ENCODE data around the gene PCYT1A. TPM values are rescaled to one million over a fixed set of nuclear protein-coding genes. Genes with fewer than 3 reads are reported as not detected.
"Not testable (repeated sequence)": the region's sequence is repeated elsewhere in the genome, so short reads cannot be mapped to it uniquely, and the experiment has no call there.

Gene PCYT1A
- total and polyA plus RNA-seq, 2 experiments from 2014 or later: 38.3 to 96.3 TPM

DNA sequence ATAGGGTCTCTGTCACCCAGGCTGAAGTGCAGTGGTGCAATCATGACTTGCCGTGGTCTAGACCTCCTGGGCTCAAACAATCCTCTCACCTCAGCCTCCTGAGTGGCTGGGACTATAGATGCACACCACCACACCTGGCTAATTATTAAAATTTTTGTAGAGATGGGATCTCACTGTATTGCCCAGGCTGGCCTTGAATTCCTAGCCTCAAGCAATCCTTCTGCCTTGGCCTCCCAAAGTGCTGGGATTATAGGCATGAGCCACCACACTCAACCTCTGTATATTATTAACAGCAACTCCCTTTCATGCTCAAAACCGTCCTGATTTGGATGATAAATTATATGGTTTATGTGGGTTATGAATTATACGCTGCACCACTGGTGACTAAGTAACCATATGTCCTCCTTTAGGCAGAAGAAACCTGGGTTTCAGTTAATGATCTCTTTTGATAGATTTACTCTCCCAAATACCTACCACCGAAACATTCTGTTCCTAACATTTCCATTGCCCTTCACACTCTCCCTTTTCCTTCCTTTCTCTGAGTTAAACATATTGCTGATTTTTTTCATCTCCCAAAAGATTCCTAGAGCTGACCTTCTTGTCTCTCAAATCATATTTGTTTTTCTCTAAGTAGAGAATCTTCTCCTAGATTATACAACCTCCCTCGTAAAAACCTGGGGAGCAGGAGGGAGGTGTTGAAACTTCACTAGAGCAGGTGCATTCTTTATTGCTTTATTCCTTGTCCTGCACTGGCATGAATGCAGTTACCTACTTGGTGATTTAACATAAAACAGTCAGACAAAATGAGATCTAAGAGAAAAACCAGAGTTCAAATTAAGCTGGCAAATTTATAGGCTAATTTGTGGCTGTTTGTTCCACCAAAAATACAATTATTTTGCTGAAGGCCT is 32.9 kb downstream of the PCYT1A start:
- H3K27ac ChIP-seq: no peak overlapping the region
- no peaks in the 10 kb centered on the region for H3K9me3 ChIP-seq (ENCODE audit: low read depth)
- no peaks in the 10 kb centered on the region for H3K9me2 ChIP-seq (ENCODE audit: insufficient read depth)
- no peak for DNase-seq
- no peaks in the 10 kb centered on the region for H3K4me1 ChIP-seq (ENCODE audit: insufficient read depth)
- H4K20me1 ChIP-seq (ENCODE audit: insufficient read depth): no peaks in the 10 kb centered on the region
- H3K4me2 ChIP-seq (ENCODE audit: unreplicated experiment): no peak overlapping the region
- in situ Hi-C loops (cut with MboI): loop anchor here (10.0 kb wide), 1 partner anchor 270 kb away; no protein-coding TSS in a partner anchor
- H2AFZ ChIP-seq: no peak overlapping the region
- H3F3A ChIP-seq (ENCODE audit: insufficient read depth): peaks cover 18% of the 10 kb centered on the region
- no peak overlapping the region for H3K9ac ChIP-seq
- H3K79me2 ChIP-seq (ENCODE audit: insufficient read depth): peaks cover 69% of the 10 kb centered on the region
- 62 to 63% methylated on average over 5 of the region's 5 CpGs for WGBS, 2 experiments (ENCODE audit: low coverage in 1 of 2, low lambda C conversion rate in 2 of 2, missing lambda C conversion rate in 2 of 2)
- TF ChIP-seq EZH2phosphoT487 (IDR thresholded peaks at IDR 0.05; ENCODE audit: insufficient read depth, low read depth): no peak
- no peak for TF ChIP-seq EZH2 (IDR thresholded peaks at IDR 0.05; ENCODE audit: insufficient read depth, poor library complexity, severe bottlenecking)
- H3K4me3 ChIP-seq: no peak overlapping the region
- no peaks in the 10 kb centered on the region for H3K27me3 ChIP-seq (replicated peaks; ENCODE audit: insufficient read depth)
- H3K36me3 ChIP-seq (ENCODE audit: low read depth): peaks cover 20% of the 10 kb centered on the region

GRCh38 chr3:196251918-196252317 is 35.6 kb downstream of the PCYT1A start:
- Histone ChIP-seq H3K4me3 (no peak overlapping the region), H3K4me2 (ENCODE audit: unreplicated experiment) (no peak overlapping the region), H3K9me2 (ENCODE audit: insufficient read depth) (no peaks in the 10 kb centered on the region), H2AFZ (no peak overlapping the region), H3K4me1 (ENCODE audit: insufficient read depth) (no peaks in the 10 kb centered on the region), H4K20me1 (ENCODE audit: insufficient read depth) (no peaks in the 10 kb centered on the region), H3K27me3 (replicated peaks; ENCODE audit: insufficient read depth) (no peaks in the 10 kb centered on the region), H3K36me3 (ENCODE audit: low read depth) (peaks cover 25% of the 10 kb centered on the region), H3K9ac (no peak overlapping the region), H3K79me2 (ENCODE audit: insufficient read depth) (peaks cover 68% of the 10 kb centered on the region), H3F3A (ENCODE audit: insufficient read depth) (peaks cover 18% of the 10 kb centered on the region), H3K27ac (no peak overlapping the region), H3K9me3 (ENCODE audit: low read depth) (no peaks in the 10 kb centered on the region)
- no peak for TF ChIP-seq EZH2phosphoT487 (IDR thresholded peaks at IDR 0.05; ENCODE audit: insufficient read depth, low read depth)
- no peak for TF ChIP-seq EZH2 (IDR thresholded peaks at IDR 0.05; ENCODE audit: insufficient read depth, poor library complexity, severe bottlenecking)
- 95% methylated on average over 10 to 16 of the region's 16 CpGs for WGBS, 2 experiments (ENCODE audit: low coverage in 1 of 2, low lambda C conversion rate in 2 of 2, missing lambda C conversion rate in 2 of 2)
- in situ Hi-C loops (cut with MboI): loop anchor here (10.0 kb wide), 1 partner anchor 273 kb away; no protein-coding TSS in a partner anchor
- DNase-seq: no peak

DNA sequence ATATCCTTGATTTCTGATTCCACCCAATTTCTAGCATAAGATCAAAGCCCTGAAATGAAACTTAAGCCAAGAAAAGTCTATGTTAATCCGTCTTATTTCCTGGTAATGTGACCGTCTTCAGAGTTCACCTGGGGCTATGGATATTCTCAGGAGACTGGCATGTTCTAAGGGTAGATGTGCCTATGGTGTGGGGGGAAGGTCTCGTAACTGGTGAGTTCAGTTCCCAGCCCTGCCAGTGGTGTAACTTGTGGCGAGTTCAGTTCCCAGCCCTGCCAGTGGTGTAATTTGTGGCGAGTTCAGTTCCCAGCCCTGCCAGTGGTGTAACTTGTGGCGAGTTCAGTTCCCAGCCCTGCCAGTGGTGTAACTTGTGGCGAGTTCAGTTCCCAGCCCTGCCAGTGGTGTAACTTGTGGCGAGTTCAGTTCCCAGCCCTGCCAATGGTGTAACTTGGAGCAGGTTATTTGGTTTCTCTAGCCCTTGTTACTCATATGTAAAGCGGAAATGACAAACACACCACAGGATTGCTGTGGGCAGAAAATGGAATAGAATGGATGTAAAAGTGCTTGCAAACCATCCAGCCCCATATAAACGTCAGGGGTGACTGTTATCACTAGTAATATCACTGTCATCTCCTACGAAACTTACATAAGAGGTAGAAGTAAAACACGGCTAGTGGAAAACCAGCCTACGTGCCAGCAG is 40.8 kb downstream of the PCYT1A start:
- H3K9ac ChIP-seq: no peak overlapping the region
- H3K4me2 ChIP-seq (ENCODE audit: unreplicated experiment): no peak overlapping the region
- DNase-seq: peak; percentile 34
- H3K9me2 ChIP-seq (ENCODE audit: insufficient read depth): no peaks in the 10 kb centered on the region
- peaks cover 25% of the 10 kb centered on the region for H3K36me3 ChIP-seq (ENCODE audit: low read depth)
- H3K4me1 ChIP-seq (ENCODE audit: insufficient read depth): no peaks in the 10 kb centered on the region
- no peak overlapping the region for H2AFZ ChIP-seq
- WGBS, 2 experiments (ENCODE audit: low coverage in 1 of 2, low lambda C conversion rate in 2 of 2, missing lambda C conversion rate in 2 of 2): 90 to 92% methylated on average over 13 of the region's 13 CpGs
- no peaks in the 10 kb centered on the region for H3F3A ChIP-seq (ENCODE audit: insufficient read depth)
- in situ Hi-C loops (cut with MboI): no loop called here
- H3K79me2 ChIP-seq (ENCODE audit: insufficient read depth): peaks cover 47% of the 10 kb centered on the region
- TF ChIP-seq EZH2 (IDR thresholded peaks at IDR 0.05; ENCODE audit: insufficient read depth, poor library complexity, severe bottlenecking) (no peak), EZH2phosphoT487 (IDR thresholded peaks at IDR 0.05; ENCODE audit: insufficient read depth, low read depth) (no peak)
- H3K27ac ChIP-seq: no peak overlapping the region
- no peaks in the 10 kb centered on the region for H4K20me1 ChIP-seq (ENCODE audit: insufficient read depth)
- H3K27me3 ChIP-seq (replicated peaks; ENCODE audit: insufficient read depth): no peaks in the 10 kb centered on the region
- no peaks in the 10 kb centered on the region for H3K9me3 ChIP-seq (ENCODE audit: low read depth)
- H3K4me3 ChIP-seq: no peak overlapping the region

GRCh38 chr3:196244166-196244565 is 43.4 kb downstream of the PCYT1A start:
- H2AFZ ChIP-seq; H3K9me2 ChIP-seq (ENCODE audit: insufficient read depth); H3K27me3 ChIP-seq (replicated peaks; ENCODE audit: insufficient read depth); H3K9me3 ChIP-seq (ENCODE audit: low read depth); H3K27ac ChIP-seq; H3K4me3 ChIP-seq; H3F3A ChIP-seq (ENCODE audit: insufficient read depth); H4K20me1 ChIP-seq (ENCODE audit: insufficient read depth); H3K9ac ChIP-seq; in situ Hi-C loops (cut with MboI); H3K4me1 ChIP-seq (ENCODE audit: insufficient read depth); H3K4me2 ChIP-seq (ENCODE audit: unreplicated experiment); DNase-seq: not testable (repeated sequence)
- peaks cover 49% of the 10 kb centered on the region for H3K36me3 ChIP-seq (ENCODE audit: low read depth)
- peaks cover 22% of the 10 kb centered on the region for H3K79me2 ChIP-seq (ENCODE audit: insufficient read depth)
- 96 to 100% methylated on average over 3 to 34 of the region's 34 CpGs for WGBS, 2 experiments (ENCODE audit: low coverage in 1 of 2, low lambda C conversion rate in 2 of 2, missing lambda C conversion rate in 2 of 2)

Data from GM23248 (cell line).